Measurements from ENCODE around the gene CDT1. TPM values are rescaled to one million over a fixed set of nuclear protein-coding genes. Genes with fewer than 3 reads are reported as not detected.
A peak's percentile ranks its signal among the peaks of the same experiment; 100 is the strongest.

Gene CDT1
- total and polyA plus RNA-seq, 8 donors = 9.3 to 20.4 (median 13.4) TPM

DNA sequence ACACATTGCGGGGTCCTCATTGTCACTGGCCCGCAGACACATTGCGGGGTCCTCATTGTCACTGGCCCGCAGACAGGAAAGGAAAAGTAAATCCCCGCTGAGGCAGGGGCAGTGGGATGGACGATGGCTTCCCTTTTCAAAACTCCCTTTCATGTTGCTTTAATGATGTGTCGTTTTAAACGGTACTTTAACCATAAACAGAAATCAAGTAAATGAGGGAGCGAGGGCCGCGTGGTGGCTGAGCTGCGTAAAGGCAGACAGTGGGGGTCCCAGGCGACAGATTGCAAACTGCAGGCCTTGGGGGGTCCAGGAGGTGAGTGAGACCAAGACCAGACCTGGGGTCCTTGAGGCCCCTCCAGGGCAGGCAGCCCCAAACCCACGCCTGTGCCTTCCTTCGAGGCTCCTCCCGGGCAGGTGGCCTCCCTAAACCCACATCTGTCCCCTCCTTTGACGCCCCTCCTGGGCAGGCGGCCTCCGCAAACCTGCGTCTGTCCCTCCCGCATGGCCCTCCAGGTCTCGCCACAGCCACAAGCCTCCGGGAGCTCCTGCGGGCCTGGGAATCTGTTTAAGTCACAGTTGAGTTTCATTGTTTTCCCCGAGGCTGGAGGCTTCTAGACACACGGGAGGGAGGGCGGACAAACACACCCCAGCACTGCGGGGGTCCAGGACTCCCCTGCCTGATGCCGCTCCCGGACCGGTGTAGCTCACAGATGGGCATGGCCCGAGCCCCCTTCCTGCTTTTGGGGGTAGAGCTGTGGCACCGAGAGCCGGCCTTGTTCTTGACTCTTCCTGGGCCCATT, 25.9 kb upstream of the CDT1 start:
- intact Hi-C loops (cut with DNase I) = no loop called here

DNA sequence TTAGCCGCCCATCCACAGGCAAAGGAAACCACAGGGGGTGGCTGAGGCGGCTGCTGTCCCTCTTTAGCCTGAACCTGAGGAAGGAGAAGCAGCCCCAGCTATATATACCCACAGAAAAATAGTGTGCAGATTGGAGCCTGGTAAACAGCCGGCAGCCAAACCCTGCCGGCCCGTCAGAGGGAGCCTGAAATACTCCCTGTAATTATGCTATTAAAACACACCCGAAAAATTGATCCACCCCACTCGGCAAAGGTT, 25.4 kb upstream of the CDT1 start:
- DNase-seq = no peak
- no peak overlapping the region for H3K27ac ChIP-seq
- no peaks in the 10 kb centered on the region for H3K27me3 ChIP-seq
- TF ChIP-seq, protein P1, sequence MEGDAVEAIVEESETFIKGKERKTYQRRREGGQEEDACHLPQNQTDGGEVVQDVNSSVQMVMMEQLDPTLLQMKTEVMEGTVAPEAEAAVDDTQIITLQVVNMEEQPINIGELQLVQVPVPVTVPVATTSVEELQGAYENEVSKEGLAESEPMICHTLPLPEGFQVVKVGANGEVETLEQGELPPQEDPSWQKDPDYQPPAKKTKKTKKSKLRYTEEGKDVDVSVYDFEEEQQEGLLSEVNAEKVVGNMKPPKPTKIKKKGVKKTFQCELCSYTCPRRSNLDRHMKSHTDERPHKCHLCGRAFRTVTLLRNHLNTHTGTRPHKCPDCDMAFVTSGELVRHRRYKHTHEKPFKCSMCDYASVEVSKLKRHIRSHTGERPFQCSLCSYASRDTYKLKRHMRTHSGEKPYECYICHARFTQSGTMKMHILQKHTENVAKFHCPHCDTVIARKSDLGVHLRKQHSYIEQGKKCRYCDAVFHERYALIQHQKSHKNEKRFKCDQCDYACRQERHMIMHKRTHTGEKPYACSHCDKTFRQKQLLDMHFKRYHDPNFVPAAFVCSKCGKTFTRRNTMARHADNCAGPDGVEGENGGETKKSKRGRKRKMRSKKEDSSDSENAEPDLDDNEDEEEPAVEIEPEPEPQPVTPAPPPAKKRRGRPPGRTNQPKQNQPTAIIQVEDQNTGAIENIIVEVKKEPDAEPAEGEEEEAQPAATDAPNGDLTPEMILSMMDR (IDR thresholded peaks at IDR 0.05) = no peak
- no peak overlapping the region for H3K4me3 ChIP-seq
- ATAC-seq = no peak
- H3K9me3 ChIP-seq = no peaks in the 10 kb centered on the region
- intact Hi-C loops (cut with DNase I) = no loop called here
- H3K4me1 ChIP-seq = peaks cover 48 to 77% of the 10 kb centered on the region in 2 donors
- H3K36me3 ChIP-seq = peaks cover 0 to 9% of the 10 kb centered on the region in 2 donors

More for the DNA sequence above, 25.9 kb upstream of the CDT1 start:
- Histone ChIP-seq H3K27me3 (no peaks in the 10 kb centered on the region), H3K27ac (no peak overlapping the region), H3K4me1 (peaks cover 46 to 77% of the 10 kb centered on the region in 2 donors), H3K36me3 (peaks cover 0 to 9% of the 10 kb centered on the region in 2 donors), H3K9me3 (no peaks in the 10 kb centered on the region), H3K4me3 (no peak overlapping the region)
- TF ChIP-seq, protein P1 (IDR thresholded peaks at IDR 0.05) = no peak
- ATAC-seq (no peak), DNase-seq (no peak)

DNA sequence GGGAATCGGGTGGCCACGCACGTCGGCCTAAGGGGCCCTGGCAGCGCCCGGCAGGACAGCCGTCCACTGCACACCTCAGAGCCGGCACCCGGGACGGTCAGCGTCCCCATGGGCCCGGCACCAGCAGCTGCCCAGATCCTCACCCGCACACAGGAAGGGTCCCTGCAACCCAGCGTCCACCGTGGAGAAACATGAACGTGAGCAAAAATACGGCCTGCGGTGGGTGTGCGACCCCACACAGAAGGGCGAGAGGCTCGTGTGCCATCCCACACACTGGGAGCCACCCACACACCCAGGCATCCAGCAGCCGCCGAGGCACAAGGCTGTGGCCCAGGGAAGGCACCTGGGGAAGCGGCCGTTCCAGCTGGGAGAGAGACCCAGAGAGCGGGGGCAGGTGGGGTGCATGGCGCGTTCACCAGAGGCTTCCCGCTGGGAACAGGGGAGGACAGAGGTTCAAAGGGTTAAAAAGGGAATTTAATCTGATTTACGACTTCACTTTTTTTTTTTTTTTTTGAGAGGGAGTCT, 25.0 kb upstream of the CDT1 start:
- H3K4me3 ChIP-seq = no peak overlapping the region
- ATAC-seq = no peak
- H3K27ac ChIP-seq = no peak overlapping the region
- intact Hi-C loops (cut with DNase I) = no loop called here
- H3K36me3 ChIP-seq = peaks cover 0 to 9% of the 10 kb centered on the region in 2 donors
- peak in 1 of 4 donors; percentile 60 for DNase-seq
- peaks cover 48 to 77% of the 10 kb centered on the region in 2 donors for H3K4me1 ChIP-seq
- TF ChIP-seq, protein P1 (IDR thresholded peaks at IDR 0.05) = no peak
- no peaks in the 10 kb centered on the region for H3K27me3 ChIP-seq
- H3K9me3 ChIP-seq = no peaks in the 10 kb centered on the region

DNA sequence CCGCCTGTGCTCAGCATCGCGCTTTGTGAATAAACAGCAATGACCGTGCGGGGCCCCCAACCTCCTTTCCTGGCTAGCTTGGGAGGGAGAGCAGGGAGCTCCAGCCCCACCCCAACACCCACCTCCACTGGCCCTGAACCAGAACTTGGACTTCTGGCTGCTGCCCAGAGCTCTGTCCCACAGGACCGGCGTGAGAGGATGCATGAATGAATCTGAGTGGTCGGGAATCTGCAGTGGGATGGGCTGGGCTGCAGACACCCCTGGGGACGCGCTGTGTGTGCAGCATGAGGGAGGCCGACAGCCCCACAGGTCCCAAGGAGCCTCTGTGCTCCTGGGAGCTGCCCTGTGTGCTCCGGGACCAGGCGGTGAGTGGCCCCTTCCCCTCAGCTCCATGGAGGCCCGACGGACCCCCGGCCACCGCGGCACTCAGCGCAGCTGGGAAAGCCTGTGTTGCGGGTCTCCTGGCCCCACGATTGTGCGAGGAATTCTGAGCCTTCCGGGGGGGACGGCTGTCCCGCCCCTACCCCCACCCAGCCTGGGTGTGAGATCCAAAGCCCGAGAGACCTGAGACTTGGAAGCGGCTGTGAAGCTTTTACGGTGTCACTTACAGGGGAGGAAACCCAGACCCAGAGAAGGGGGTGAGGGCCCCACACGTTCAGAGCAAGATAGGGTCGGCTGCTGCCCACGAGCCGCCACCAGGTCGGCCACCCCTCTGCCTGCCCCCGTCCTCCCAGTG, 24.0 kb upstream of the CDT1 start:
- Histone ChIP-seq H3K27me3 (no peaks in the 10 kb centered on the region), H3K4me3 (no peak overlapping the region), H3K4me1 (peaks cover 43 to 75% of the 10 kb centered on the region in 2 donors), H3K9me3 (no peaks in the 10 kb centered on the region), H3K27ac (peak overlapping the region; percentile 19 to 90), H3K36me3 (peaks cover 0 to 9% of the 10 kb centered on the region in 2 donors)
- intact Hi-C loops (cut with DNase I) = loop anchor here in 1 of 2 donors (5.0 kb wide), 1 partner anchor 32 kb away; no protein-coding TSS in a partner anchor
- TF ChIP-seq, protein P1 (IDR thresholded peaks at IDR 0.05) = no peak
- DNase-seq = peak in 1 of 4 donors; percentile 54
- ATAC-seq = no peak

Data from left lung (tissue), 10 donors.